Amniotic epithelial cell (primary cell): ENCODE measurements around the gene PCTP.

ENCODE experiments used
- DNase-seq: peaks from one replicate; pipeline ENCODE4 v3.0.0-alpha.2; 2010; ENCODE audit warnings: low read depth

PCTP gene

GRCh38 chr17:55794725-55795482 is 44.1 kb downstream of the PCTP start:
- no peak for DNase-seq

GRCh38 chr17:55806745-55807495 is 56.1 kb downstream of the PCTP start:
- no peak for DNase-seq

DNA sequence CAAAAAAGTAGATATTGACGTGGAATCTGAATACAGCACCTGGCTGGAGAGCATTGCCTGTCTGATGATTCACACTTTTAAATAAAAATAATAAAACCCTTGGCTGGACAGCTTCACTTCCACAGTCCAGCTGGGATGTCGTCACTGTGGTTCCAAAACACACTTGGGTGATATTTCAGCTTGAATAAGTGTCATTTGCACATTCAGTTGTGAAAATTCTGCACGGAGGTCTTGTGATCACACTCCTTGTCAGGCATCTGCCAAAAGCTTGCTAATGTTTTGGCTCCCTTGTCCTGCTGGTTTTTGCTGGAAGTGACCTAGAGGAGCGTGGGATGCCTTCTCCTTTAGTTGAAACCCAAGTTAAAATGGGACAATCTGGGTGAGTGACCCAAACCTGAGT is 60.7 kb downstream of the PCTP start:
- DNase-seq = no peak

- DNase-seq = no peak
Observed at GRCh38 chr17:55812323-55812722, 61.5 kb downstream of the PCTP start.

DNA sequence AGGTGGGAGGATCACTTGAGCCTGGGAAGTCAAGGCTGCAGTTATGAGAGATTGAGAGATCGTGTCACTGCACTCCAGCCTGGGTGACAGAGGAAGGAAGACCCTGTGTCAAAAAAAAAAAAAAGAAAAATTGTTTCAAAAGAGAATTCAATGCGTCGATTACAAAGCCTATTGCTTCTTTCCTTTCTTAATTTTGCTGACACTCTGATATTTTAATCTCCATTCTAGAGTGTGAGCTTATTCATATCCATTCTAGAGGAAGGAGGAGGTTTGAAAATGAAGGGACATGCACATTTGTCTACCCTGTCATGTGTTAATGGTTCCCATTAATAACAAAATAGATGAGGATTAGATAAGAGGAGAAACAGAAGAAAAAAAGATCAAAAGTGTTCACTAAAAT is 63.1 kb downstream of the PCTP start:
- no peak for DNase-seq

DNA sequence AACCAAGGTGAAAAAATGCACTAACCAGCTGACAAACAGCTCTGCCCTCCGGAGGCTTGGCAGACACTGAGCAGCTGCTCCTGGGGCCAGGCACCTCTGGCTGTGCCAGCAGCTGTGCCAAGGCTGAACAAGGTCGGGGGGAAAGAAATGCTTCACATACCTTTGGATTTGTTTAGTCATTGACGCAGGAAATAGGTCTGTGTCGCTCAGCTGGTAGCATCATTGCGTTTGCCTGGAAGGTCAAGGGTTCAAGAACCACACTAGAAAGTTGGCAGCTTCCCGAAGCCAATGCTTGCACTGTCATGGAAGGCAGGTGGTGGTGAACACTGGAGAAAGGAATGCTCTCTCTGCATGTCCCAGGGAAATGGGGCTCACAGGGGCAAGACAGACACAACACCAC is 63.5 kb downstream of the PCTP start:
- DNase-seq = no peak

DNA sequence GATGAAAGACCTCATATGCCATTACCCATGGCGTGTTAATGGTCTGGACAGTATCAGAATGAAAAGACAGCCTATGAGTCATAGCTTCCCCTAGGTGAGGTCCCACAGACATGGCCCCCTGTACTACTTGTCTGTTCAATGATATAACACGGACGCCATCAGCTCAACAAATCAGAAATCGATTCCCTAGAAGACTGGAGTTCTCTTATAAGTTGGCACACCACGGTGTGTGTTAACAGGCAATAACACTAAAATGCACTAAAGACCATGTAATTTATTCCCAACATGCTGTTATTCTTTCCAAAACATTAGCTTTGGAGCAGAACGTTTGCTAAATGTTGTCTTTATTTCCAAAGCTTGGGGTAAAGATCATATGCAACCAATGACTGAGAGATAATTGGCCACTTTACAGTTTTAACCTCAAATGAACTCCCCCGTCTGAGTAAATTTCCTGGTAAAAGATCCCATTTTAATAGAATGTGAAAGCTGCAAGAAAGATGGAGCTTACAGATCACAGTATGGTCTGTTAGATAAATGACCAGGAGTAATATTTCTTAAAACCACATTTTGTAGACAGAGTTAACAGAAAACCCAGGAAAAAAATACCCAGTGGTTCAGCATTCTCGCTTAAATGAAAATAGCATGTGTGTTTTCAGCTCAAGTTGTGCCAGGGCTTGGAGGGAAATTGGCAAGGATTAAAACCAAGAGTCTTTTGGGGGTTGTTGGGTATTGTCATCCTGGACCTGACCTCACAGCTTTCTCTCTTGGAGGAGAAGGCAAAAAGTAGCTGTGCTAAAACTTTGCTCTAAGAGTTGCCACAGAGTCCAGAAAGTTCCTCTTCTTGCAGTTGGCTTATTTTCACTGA is 65.9 kb downstream of the PCTP start:
- no peak for DNase-seq

DNA sequence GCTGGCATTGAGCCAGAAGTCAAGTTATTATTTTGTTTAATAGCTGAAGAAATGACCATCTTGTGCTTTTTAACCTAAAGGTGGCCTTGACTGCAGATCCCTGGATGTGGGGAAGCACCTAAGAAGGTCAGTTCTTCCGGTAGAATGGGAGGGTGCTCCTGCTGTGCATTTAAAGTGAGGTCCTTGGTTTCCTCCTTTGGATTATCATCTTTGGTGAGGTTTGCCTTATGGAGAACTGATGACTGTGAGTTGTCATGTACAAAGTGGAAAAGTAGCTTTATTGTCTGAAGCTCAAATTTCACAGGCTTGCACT is 66.5 kb downstream of the PCTP start:
- no peak for DNase-seq

- no peak for DNase-seq
Observed at GRCh38 chr17:55818026-55818425, 67.2 kb downstream of the PCTP start.

DNA sequence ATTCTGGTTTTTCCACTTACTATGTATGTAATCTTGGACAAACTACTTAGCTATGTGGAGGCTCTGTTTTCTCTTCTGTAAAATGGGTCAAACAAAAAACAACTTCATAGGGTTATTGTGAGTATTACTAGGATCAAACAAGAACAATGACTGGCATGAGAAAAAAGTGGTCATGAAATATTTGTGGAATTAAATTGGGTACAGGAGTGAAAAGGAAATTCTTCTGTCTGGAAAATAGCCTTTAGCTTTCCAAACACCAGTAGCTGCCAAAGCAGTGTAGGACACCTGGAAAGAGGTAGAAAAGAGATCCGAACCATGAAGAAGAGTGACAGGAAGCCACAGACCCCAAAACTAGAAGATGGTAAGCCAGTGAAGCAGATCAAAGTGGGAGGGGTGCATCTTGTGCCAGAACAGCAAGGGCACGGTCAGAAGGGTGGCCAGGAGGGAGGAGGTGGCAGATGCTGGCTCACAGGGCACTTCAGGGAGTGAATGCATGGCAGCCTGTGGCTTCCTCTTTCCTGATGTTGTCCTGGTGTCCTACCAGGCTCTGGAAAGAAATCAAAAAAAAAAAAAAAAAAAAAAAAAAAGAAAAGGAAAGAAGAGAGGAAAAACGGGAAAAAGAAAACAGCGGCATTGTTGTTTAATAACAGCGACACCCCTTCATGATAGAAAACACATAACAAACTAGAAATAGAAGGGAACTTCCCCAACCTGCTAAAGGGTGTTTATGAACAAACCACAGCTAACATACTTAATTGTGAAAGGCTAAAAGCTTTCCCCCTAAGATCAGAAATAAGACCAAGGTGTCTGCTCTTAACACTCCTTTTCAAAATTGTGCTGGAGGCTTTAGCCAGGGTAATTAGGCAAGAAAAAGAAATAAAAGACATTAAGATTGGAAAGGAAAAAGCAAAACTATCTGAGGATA is 67.9 kb downstream of the PCTP start:
- DNase-seq = no peak

GRCh38 chr17:55820675-55821074 is 69.8 kb downstream of the PCTP start:
- DNase-seq = no peak

GRCh38 chr17:55822028-55822427 is 71.2 kb downstream of the PCTP start:
- DNase-seq = no peak

GRCh38 chr17:55825213-55825612 is 74.4 kb downstream of the PCTP start:
- DNase-seq = no peak
